HG02763 (cell line): ENCODE data around the gene ABCC5.

Experiments used
- ATAC-seq: cut with Tn5 transposase; IDR thresholded peaks from one replicate; pipeline ENCODE4 v1.9.1; 2021; ENCODE audit warnings: mild to moderate bottlenecking, moderate library complexity; ENCODE audit not compliant: unreplicated experiment

ABCC5 gene

GRCh38 chr3:183981990-183982644 lies 35.6 kb downstream of the ABCC5 start:
- ATAC-seq, result no peak

GRCh38 chr3:183980403-183980802 lies 37.3 kb downstream of the ABCC5 start:
- ATAC-seq, result no peak

- no peak for ATAC-seq
Measured at GRCh38 chr3:183975981-183976662, 41.6 kb downstream of the ABCC5 start.

DNA sequence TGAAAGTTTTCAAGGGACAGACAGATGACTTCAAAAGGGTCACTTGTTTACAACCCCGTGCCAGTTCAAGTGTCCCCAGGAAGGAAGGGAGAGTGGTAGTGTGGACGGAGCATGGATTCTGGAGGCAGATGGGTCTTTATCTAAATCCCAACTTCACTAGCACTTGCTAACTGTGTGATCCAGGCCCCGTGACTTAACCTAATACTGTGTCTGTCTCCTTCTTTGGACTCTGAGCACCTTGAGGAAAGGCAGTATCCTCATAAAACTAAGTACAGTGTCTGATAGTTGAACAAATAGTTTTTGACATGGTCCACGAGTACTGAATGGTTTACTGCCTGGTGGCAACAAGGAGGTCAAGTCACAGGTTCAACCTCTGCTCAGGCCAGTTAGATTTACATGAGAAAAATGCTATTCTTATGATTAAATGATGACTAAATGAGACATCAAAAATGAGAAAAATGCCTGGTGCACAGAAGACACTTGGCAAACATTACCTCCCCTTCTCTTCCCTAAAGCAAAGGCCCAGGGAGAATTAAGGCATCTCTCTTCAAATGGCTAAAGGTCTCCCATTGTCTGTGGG lies 48.9 kb downstream of the ABCC5 start:
- ATAC-seq, result no peak

GRCh38 chr3:183967693-183968092 lies 50.0 kb downstream of the ABCC5 start:
- no peak for ATAC-seq

DNA sequence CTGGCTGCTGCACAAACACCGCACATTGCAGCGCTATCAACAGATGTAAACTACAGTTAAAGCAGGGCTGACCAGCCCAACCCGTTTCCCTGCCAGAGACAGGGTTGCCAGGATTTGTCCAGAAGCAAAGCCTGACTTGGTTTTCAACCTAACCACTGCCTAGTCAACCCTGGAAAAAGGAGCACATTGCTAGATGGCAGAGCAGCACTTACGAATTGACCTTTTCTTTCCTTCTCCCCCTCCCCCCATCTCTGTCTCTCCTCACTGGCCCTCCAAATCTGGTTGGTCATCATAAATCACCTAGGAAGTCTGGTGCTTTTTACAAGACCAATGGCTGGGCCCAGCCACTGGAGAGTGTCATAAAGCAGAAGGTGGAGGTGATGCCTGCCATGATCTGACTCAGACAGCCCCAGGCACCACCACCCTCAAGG lies 51.3 kb downstream of the ABCC5 start:
- ATAC-seq, result no peak

DNA sequence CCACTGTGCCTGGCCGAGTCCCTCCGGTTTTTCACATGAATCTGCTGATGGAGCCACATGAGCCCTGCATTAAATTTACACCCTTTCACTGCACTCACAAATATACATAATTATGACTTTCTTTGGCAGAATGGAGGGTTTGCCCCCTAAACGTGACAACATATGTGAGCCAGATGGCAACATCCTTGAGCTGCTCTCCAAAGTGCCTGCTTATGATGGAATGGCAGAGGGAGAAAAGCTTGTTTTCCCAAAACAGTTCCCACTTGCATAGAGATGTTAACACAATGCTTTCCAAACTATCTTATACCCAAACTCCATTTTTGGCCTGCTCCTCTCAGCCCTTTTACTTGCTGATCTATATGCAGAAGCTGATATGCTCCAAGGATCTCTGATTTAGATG lies 54.9 kb downstream of the ABCC5 start:
- no peak for ATAC-seq

DNA sequence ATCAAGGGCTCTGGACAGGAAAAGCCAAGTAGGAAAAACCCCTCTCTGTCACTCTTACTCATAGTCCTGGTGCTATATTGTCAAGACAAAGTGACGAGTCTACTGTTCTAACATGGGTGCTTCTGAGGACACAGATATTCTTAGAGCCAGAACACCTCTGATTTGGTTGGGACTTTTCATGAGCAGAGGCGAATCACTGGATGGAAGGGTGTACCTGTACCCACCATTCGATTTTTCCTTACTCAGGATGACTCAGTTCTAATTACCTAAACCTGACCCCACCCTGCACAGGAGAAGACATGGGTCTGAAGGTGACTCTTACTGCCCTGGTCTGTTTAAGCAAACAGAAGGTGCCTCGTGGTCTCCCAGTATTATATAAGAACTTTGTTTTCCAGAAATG lies 58.5 kb downstream of the ABCC5 start:
- no peak for ATAC-seq

GRCh38 chr3:183958775-183959174 lies 58.9 kb downstream of the ABCC5 start:
- no peak for ATAC-seq

GRCh38 chr3:183958226-183958625 lies 59.5 kb downstream of the ABCC5 start:
- ATAC-seq, result no peak

DNA sequence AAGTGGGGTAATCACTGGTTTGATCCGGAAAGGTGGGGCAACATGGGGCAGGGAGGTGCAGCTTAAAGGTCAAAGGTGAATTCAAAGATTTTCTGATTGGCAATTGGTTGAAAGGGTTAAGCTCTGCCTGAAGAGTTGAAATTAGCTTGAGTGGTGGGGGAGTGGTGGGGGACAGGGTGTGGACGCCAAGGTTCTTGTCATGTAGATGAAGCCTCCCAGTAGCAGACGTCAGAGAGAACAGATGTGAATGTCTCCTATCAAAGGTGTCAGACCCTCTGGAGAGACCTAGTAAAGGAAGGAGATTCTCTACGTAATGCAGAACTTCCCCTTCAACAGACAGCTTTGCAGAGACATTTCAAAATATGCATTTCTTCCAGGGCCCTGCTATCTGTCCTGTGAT lies 62.8 kb downstream of the ABCC5 start:
- no peak for ATAC-seq

- no peak for ATAC-seq
Measured at GRCh38 chr3:183953471-183954070, 64.1 kb downstream of the ABCC5 start.

- ATAC-seq, result no peak
Measured at GRCh38 chr3:183951459-183951858, 66.2 kb downstream of the ABCC5 start.

DNA sequence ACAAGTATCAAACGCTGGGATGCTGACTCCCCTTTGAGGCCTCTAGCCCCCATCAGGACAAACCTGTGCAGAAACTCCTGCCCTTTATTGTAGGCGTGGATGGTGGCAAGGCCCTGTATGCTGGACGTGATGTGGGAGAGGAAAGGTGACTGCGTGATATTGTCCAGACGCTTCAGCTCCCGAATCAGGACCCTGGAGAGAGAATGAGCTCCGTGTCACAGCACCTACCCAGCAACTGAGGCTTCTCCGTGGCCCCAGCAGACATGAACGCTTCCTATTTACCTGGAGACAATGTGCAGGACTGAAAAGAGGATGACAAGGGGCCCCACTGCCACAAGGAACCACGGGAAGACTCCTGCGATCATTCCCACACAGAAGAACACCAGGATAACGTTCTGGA lies 68.0 kb downstream of the ABCC5 start:
- no peak for ATAC-seq

- no peak for ATAC-seq
Measured at GRCh38 chr3:183946037-183946436, 71.6 kb downstream of the ABCC5 start.

DNA sequence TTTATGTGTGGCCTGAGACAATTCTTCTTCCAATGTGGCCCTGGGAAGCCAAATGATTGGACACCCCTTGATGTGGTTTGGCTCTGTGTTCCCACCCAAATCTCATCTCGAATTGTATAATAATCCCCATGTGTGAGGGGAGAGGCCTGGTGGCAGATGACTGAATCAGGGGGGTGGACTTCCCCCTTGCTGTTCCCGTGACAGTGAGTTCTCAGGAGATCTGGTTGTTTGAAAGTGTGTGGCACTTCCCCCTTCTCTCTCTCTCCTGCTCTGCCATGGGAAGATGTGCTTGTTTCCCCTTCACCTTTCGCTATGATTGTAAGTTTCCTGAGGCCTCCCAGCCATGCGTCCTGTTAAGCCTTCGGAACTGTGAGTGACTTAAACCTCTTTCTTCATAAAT lies 72.9 kb downstream of the ABCC5 start:
- no peak for ATAC-seq

DNA sequence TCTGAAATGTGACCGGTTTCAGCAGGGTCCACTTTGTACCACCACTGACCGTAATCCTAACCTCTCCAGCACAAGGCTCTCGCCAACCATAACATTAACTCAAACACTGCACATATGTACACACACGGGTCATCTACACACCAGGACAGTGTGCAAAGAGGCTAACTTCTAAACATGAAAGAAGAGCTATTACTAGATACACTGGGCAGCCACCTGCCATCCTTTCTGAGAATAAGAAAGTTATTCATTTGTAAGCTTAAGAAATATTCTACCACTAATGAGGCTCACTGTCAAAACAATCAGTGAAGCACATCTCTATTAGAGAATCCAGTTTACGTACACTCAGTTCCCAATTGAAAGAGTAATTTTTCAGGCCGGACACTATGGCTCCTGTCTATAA lies 73.9 kb downstream of the ABCC5 start:
- ATAC-seq, result no peak

DNA sequence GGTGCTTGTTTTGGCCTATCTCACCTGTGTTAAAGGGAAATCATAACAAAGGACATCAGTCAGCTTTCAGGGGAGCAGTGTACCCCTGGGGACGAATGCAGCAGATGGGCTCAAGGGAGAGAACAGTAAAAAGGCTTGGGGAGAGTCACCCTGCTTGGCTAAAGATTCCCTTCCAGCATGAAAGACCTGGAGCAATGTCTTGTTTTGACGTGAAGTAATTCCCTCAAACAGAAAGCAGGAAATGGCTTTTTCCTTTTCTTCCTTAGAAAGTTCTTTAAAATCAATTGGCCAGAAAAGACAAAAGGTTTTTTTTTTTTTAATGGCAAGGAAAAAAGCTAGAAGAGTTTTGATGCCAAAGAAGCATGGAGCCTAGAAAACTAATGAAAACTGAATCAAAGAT lies 76.5 kb downstream of the ABCC5 start:
- no peak for ATAC-seq

DNA sequence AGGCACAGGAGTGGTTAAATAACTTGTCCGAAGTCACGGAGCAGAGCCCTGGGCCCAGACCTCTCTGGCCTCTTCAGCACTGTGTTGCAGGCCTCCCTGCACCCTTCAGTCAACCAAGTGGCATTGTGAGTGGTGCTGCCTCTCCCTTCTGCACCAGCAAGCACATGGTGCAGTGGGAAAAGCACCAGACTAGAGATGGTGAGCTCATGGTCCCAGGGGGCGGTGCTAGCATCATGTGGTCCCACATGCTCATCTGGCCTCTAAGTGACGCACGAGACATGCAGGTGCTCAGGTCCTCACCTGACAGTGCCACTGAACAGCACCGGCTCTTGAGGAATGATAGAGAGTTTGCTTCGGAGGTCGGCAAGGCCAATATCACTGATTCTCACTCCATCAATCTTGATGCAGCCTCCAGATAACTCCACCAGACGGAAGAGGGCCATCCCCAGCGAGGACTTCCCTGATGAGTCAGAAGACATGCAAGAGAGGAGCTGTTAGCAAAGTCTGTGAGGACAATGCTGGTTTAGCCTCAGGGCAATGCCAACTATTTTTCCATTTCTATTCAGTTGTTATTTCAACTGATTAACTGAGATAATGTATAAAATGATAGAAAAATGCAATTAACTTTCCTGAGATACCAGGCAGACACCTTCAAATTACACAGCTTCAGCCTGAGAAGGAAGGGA lies 79.9 kb downstream of the ABCC5 start:
- ATAC-seq, result no peak

- ATAC-seq, result no peak
Measured at GRCh38 chr3:183933160-183933559, 84.5 kb downstream of the ABCC5 start.

DNA sequence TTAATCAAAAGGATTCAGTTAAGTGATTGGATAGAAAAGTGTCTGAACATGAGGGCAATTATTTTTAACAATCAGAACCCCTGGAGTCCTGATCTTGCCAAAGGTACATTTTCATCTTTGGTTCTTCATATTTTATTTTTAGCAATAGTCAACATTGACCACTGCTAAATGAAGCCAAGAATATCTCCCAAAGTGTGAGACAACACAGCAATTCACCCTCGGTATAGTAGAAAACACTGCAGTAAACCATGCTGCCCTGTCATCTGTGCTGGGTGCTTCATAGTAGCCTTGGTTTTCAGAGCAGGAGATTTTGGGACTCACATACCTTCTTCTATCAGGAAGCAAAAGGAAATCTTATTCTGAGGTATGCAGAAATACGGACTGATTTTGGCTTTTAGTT lies 85.8 kb downstream of the ABCC5 start:
- ATAC-seq, result no peak
